ENCODE measurements around the gene TMEM145.

TMEM145 gene

GRCh38 chr19:42370068-42370520, 57.0 kb downstream of the TMEM145 start:
- peaks cover 3% of the 10 kb centered on the region for H3K4me1 ChIP-seq (ENCODE audit: control insufficient read depth, low read length)
- H3K79me2 ChIP-seq (ENCODE audit: control insufficient read depth, low read length) = no peaks in the 10 kb centered on the region
- H3K27me3 ChIP-seq (ENCODE audit: control insufficient read depth, low read length) = no peaks in the 10 kb centered on the region
- no peaks in the 10 kb centered on the region for H3K9me3 ChIP-seq (ENCODE audit: control insufficient read depth, insufficient read depth, low read length)
- TF ChIP-seq, protein P1, sequence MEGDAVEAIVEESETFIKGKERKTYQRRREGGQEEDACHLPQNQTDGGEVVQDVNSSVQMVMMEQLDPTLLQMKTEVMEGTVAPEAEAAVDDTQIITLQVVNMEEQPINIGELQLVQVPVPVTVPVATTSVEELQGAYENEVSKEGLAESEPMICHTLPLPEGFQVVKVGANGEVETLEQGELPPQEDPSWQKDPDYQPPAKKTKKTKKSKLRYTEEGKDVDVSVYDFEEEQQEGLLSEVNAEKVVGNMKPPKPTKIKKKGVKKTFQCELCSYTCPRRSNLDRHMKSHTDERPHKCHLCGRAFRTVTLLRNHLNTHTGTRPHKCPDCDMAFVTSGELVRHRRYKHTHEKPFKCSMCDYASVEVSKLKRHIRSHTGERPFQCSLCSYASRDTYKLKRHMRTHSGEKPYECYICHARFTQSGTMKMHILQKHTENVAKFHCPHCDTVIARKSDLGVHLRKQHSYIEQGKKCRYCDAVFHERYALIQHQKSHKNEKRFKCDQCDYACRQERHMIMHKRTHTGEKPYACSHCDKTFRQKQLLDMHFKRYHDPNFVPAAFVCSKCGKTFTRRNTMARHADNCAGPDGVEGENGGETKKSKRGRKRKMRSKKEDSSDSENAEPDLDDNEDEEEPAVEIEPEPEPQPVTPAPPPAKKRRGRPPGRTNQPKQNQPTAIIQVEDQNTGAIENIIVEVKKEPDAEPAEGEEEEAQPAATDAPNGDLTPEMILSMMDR (IDR thresholded peaks at IDR 0.05; ENCODE audit: low read depth, low read length, poor library complexity, severe bottlenecking) = no peak
- H3K4me2 ChIP-seq (ENCODE audit: low read length) = no peak overlapping the region
- H3K4me3 ChIP-seq (ENCODE audit: low read length) = no peak overlapping the region
- H4K20me1 ChIP-seq (ENCODE audit: control insufficient read depth, insufficient read depth, low read depth, low read length) = no peaks in the 10 kb centered on the region; the same call in 1 of the 2 replicates
- H3K27ac ChIP-seq (ENCODE audit: low read depth, low read length) = no peak overlapping the region
- H3F3A ChIP-seq (ENCODE audit: control insufficient read depth, insufficient read depth) = no peaks in the 10 kb centered on the region
- H3K9me2 ChIP-seq (replicated peaks; ENCODE audit: control insufficient read depth, low read length) = no peaks in the 10 kb centered on the region
- H3K36me3 ChIP-seq (ENCODE audit: control insufficient read depth, low read length) = no peaks in the 10 kb centered on the region

GRCh38 chr19:42370626-42371175, 57.6 kb downstream of the TMEM145 start:
- Histone ChIP-seq H3K4me3 (ENCODE audit: low read length) (no peak overlapping the region), H3K4me1 (ENCODE audit: control insufficient read depth, low read length) (no peaks in the 10 kb centered on the region), H3K27me3 (ENCODE audit: control insufficient read depth, low read length) (no peaks in the 10 kb centered on the region), H3K9me2 (replicated peaks; ENCODE audit: control insufficient read depth, low read length) (no peaks in the 10 kb centered on the region), H3K4me2 (ENCODE audit: low read length) (no peak overlapping the region), H3K36me3 (ENCODE audit: control insufficient read depth, low read length) (no peaks in the 10 kb centered on the region), H3K9me3 (ENCODE audit: control insufficient read depth, insufficient read depth, low read length) (no peaks in the 10 kb centered on the region), H3K27ac (ENCODE audit: low read depth, low read length) (no peak overlapping the region), H3F3A (ENCODE audit: control insufficient read depth, insufficient read depth) (no peaks in the 10 kb centered on the region), H3K79me2 (ENCODE audit: control insufficient read depth, low read length) (no peaks in the 10 kb centered on the region), H4K20me1 (ENCODE audit: control insufficient read depth, insufficient read depth, low read depth, low read length) (no peaks in the 10 kb centered on the region; the same call in 1 of the 2 replicates)
- TF ChIP-seq EZH2phosphoT487 (IDR thresholded peaks at IDR 0.05; ENCODE audit: borderline replicate concordance, low read length) = no peak
- TF ChIP-seq, protein P1 (IDR thresholded peaks at IDR 0.05; ENCODE audit: low read depth, low read length, poor library complexity, severe bottlenecking) = no peak
